ENCODE measurements around the gene POMGNT1. TPM values are rescaled to one million over a fixed set of nuclear protein-coding genes. Genes with fewer than 3 reads are reported as not detected.

Gene POMGNT1
- total RNA-seq, 1 donor from 2014 or later: 28.5 TPM

DNA sequence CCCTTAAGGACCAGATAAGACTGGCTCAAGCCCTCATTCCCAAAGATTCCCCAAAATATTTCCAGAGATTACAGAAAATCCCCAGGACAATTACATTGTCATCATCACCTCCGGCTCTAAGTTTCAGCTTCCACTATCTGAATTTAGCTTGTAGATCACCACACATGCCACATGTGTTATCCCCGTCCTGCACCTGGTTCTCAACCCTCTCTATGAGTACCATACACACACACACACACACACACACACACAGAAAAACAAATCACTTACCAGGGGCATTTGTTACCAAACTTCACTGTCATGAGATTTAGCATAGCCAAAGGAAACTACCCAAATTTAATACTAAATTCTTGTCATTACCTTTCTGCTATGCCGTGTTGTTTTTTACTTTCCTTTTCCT, 38.7 kb downstream of the POMGNT1 start:
- Histone ChIP-seq H3K27me3 (no peaks in the 10 kb centered on the region), H3K27ac (no peak overlapping the region), H3K9me3 (no peaks in the 10 kb centered on the region), H3K36me3 (no peaks in the 10 kb centered on the region), H3K4me1 (no peaks in the 10 kb centered on the region), H3K4me3 (no peak overlapping the region)
- intact Hi-C loops (cut with DNase I): no loop called here
- DNase-seq (ENCODE audit: extremely low spot score in 2 of 2): no peak
- TF ChIP-seq POLR2A (IDR thresholded peaks at IDR 0.05) (no peak), POLR2AphosphoS5 (IDR thresholded peaks at IDR 0.05; ENCODE audit: insufficient read depth in 1 of 2, low read depth in 1 of 2) (no peak)
- TF ChIP-seq, protein P1, sequence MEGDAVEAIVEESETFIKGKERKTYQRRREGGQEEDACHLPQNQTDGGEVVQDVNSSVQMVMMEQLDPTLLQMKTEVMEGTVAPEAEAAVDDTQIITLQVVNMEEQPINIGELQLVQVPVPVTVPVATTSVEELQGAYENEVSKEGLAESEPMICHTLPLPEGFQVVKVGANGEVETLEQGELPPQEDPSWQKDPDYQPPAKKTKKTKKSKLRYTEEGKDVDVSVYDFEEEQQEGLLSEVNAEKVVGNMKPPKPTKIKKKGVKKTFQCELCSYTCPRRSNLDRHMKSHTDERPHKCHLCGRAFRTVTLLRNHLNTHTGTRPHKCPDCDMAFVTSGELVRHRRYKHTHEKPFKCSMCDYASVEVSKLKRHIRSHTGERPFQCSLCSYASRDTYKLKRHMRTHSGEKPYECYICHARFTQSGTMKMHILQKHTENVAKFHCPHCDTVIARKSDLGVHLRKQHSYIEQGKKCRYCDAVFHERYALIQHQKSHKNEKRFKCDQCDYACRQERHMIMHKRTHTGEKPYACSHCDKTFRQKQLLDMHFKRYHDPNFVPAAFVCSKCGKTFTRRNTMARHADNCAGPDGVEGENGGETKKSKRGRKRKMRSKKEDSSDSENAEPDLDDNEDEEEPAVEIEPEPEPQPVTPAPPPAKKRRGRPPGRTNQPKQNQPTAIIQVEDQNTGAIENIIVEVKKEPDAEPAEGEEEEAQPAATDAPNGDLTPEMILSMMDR (IDR thresholded peaks at IDR 0.05): no peak

GRCh38 chr1:46158312-46159281, 39.6 kb downstream of the POMGNT1 start:
- TF ChIP-seq, protein P1 (IDR thresholded peaks at IDR 0.05): no peak
- no peak for TF ChIP-seq POLR2A (IDR thresholded peaks at IDR 0.05)
- TF ChIP-seq POLR2AphosphoS5 (IDR thresholded peaks at IDR 0.05; ENCODE audit: insufficient read depth in 1 of 2, low read depth in 1 of 2): no peak

GRCh38 chr1:46157916-46158311, 40.3 kb downstream of the POMGNT1 start:
- Histone ChIP-seq H3K36me3 (no peaks in the 10 kb centered on the region), H3K27ac (no peak overlapping the region), H3K27me3 (no peaks in the 10 kb centered on the region), H3K4me1 (no peaks in the 10 kb centered on the region), H3K4me3 (no peak overlapping the region), H3K9me3 (no peaks in the 10 kb centered on the region)
- TF ChIP-seq POLR2A (IDR thresholded peaks at IDR 0.05) (no peak), POLR2AphosphoS5 (IDR thresholded peaks at IDR 0.05; ENCODE audit: insufficient read depth in 1 of 2, low read depth in 1 of 2) (no peak)
- TF ChIP-seq, protein P1 (IDR thresholded peaks at IDR 0.05): no peak
- intact Hi-C loops (cut with DNase I): no loop called here
- DNase-seq (ENCODE audit: extremely low spot score in 2 of 2): no peak

More at GRCh38 chr1:46158312-46159281, 39.6 kb downstream of the POMGNT1 start:
- H3K27ac ChIP-seq: no peak overlapping the region
- DNase-seq (ENCODE audit: extremely low spot score in 2 of 2): no peak
- H3K36me3 ChIP-seq: no peaks in the 10 kb centered on the region
- H3K4me1 ChIP-seq: no peaks in the 10 kb centered on the region
- no peak overlapping the region for H3K4me3 ChIP-seq
- H3K9me3 ChIP-seq: no peaks in the 10 kb centered on the region
- no peaks in the 10 kb centered on the region for H3K27me3 ChIP-seq
- intact Hi-C loops (cut with DNase I): no loop called here

- Histone ChIP-seq H3K36me3 (no peaks in the 10 kb centered on the region), H3K27me3 (no peaks in the 10 kb centered on the region), H3K4me1 (no peaks in the 10 kb centered on the region), H3K27ac (no peak overlapping the region), H3K4me3 (no peak overlapping the region), H3K9me3 (no peaks in the 10 kb centered on the region)
- DNase-seq (ENCODE audit: extremely low spot score in 2 of 2): no peak
- TF ChIP-seq POLR2AphosphoS5 (IDR thresholded peaks at IDR 0.05; ENCODE audit: insufficient read depth in 1 of 2, low read depth in 1 of 2): no peak
- TF ChIP-seq, protein P1 (IDR thresholded peaks at IDR 0.05): no peak
- TF ChIP-seq POLR2A (IDR thresholded peaks at IDR 0.05): no peak
- intact Hi-C loops (cut with DNase I): no loop called here
These were observed 44.5 kb downstream of the POMGNT1 start for GRCh38 chr1:46153732-46154131.

DNA sequence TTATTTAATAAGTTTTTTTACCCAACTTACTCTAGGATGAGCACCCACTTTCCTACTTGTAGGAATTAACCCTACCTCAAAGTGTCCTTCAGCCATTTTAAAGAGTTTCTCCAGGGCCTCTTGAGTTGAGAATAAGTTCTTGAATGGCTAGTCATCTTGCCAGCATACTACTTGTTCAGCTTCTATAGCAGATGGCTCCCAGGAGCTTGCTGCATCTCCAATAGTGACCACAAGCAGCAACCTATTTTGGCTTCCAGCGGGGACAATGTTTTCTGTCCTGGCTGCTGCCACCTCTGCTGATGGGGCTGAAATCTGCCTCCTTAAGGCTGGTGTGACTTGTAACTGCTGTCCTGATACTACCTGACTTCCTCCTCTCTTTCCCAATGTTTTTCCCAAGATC, 45.0 kb downstream of the POMGNT1 start:
- H3K27ac ChIP-seq: no peak overlapping the region
- no peaks in the 10 kb centered on the region for H3K27me3 ChIP-seq
- H3K4me1 ChIP-seq: no peaks in the 10 kb centered on the region
- intact Hi-C loops (cut with DNase I): no loop called here
- no peaks in the 10 kb centered on the region for H3K36me3 ChIP-seq
- DNase-seq (ENCODE audit: extremely low spot score in 2 of 2): no peak
- H3K9me3 ChIP-seq: no peaks in the 10 kb centered on the region
- TF ChIP-seq POLR2A (IDR thresholded peaks at IDR 0.05): no peak
- TF ChIP-seq POLR2AphosphoS5 (IDR thresholded peaks at IDR 0.05; ENCODE audit: insufficient read depth in 1 of 2, low read depth in 1 of 2): no peak
- TF ChIP-seq, protein P1 (IDR thresholded peaks at IDR 0.05): no peak
- no peak overlapping the region for H3K4me3 ChIP-seq
